WTC11 (cell line): Measurements from ENCODE around the gene CDIP1. TPM values are rescaled to one million over a fixed set of nuclear protein-coding genes. Genes with fewer than 3 reads are reported as not detected.
A peak's percentile ranks its signal among the peaks of the same experiment; 100 is the strongest.

Experiments
- ATAC-seq: fragments of 200-7000 bp; cut with Tn5 transposase; 2 replicates; pipeline ENCODE4 v1.10.0; 2021; ENCODE audit warnings: mild to moderate bottlenecking, moderate library complexity
- CTCF ChIA-PET: fragments of 300-600 bp; sonication (Branson Sonifier 250); formaldehyde crosslinking; loops from one replicate; lab custom pipeline; 2021; ENCODE audit warnings: antibody characterized with exemption; lab: Charles Lee
- POLR2A ChIA-PET: fragments of 350-600 bp; sonication (Branson Sonifier 250); formaldehyde crosslinking; loops from one replicate; lab custom pipeline; 2021; ENCODE audit warnings: antibody characterized with exemption; lab: Charles Lee
- DNase-seq: peaks from one replicate; pipeline ENCODE4 v3.0.0; 2021; ENCODE audit warnings: low spot score
- H3K27ac Mint-ChIP-seq: 2 replicates; pipeline ENCODE4 v1.8.0; 2021; ENCODE audit warnings: mixed read lengths
- H3K27me3 Mint-ChIP-seq: 2 replicates; pipeline ENCODE4 v1.8.0; 2021; ENCODE audit warnings: low read depth, mild to moderate bottlenecking, moderate library complexity, mixed read lengths
- H3K36me3 Mint-ChIP-seq: 2 replicates; pipeline ENCODE4 v1.8.0; 2021; ENCODE audit warnings: mixed read lengths
- H3K4me1 Mint-ChIP-seq: 2 replicates; pipeline ENCODE4 v1.8.0; 2022; ENCODE audit warnings: mixed read lengths
- H3K4me3 Mint-ChIP-seq: 2 replicates; pipeline ENCODE4 v1.8.0; 2021; ENCODE audit warnings: mild to moderate bottlenecking, moderate library complexity, mixed read lengths
- H3K9me3 Mint-ChIP-seq: 2 replicates; pipeline ENCODE4 v1.8.0; 2021; ENCODE audit warnings: mixed read lengths
- AFF4 ChIP-seq: sonication (generic); formaldehyde crosslinking; IDR thresholded peaks from 2 replicates; pipeline ENCODE4 v1.8.1; 2023; ENCODE audit warnings: mild to moderate bottlenecking, missing genetic modification reagents, borderline replicate concordance
- ATF1 ChIP-seq: sonication (generic); formaldehyde crosslinking; IDR thresholded peaks from 2 replicates; pipeline ENCODE4 v1.8.1; 2023; ENCODE audit warnings: mild to moderate bottlenecking, moderate library complexity, missing genetic modification reagents
- EMX1 ChIP-seq: fragments of 250-450 bp; sonication (Bioruptor Pico); IDR thresholded peaks from 2 replicates; pipeline ENCODE4 v1.8.0; 2021; ENCODE audit warnings: mild to moderate bottlenecking
- FOXJ3 ChIP-seq: sonication (generic); formaldehyde crosslinking; IDR thresholded peaks from 2 replicates; pipeline ENCODE4 v1.9.0; 2021; ENCODE audit warnings: missing genetic modification reagents, mild to moderate bottlenecking, borderline replicate concordance
- FOXK1 ChIP-seq: sonication (generic); formaldehyde crosslinking; IDR thresholded peaks from 2 replicates; pipeline ENCODE4 v1.8.0; 2022; ENCODE audit warnings: mild to moderate bottlenecking, moderate library complexity, missing genetic modification reagents
- GTF2I ChIP-seq: fragments of 250-450 bp; sonication (Bioruptor Pico); conservative IDR thresholded peaks from 2 replicates; pipeline ENCODE4 v1.4.0; 2021; ENCODE audit warnings: mild to moderate bottlenecking
- IRF1 ChIP-seq: sonication (generic); formaldehyde crosslinking; IDR thresholded peaks from 2 replicates; pipeline ENCODE4 v1.8.0; 2023; ENCODE audit warnings: missing genetic modification reagents
- JUN ChIP-seq: sonication (generic); formaldehyde crosslinking; IDR thresholded peaks from 2 replicates; pipeline ENCODE4 v1.8.0; 2023; ENCODE audit warnings: mild to moderate bottlenecking, missing genetic modification reagents
- MXD4 ChIP-seq: fragments of 250-450 bp; sonication (Bioruptor Pico); IDR thresholded peaks from 2 replicates; pipeline ENCODE4 v1.8.0; 2021; ENCODE audit warnings: mild to moderate bottlenecking, moderate library complexity, borderline replicate concordance
- SMAD3 ChIP-seq: sonication (generic); formaldehyde crosslinking; IDR thresholded peaks from 2 replicates; pipeline ENCODE4 v1.8.0; 2022; ENCODE audit warnings: missing genetic modification reagents, mild to moderate bottlenecking, borderline replicate concordance
- ZMAT4 ChIP-seq: fragments of 250-450 bp; sonication (Bioruptor Pico); IDR thresholded peaks from 2 replicates; pipeline ENCODE4 v1.9.0; 2021; ENCODE audit warnings: mild to moderate bottlenecking
- ZNF121 ChIP-seq: sonication (generic); formaldehyde crosslinking; IDR thresholded peaks from 2 replicates; pipeline ENCODE4 v1.8.0; 2023; ENCODE audit warnings: missing genetic modification reagents
- ZNF532 ChIP-seq: fragments of 250-450 bp; sonication (Bioruptor Pico); IDR thresholded peaks from 2 replicates; pipeline ENCODE4 v1.9.0; 2021; ENCODE audit warnings: mild to moderate bottlenecking, borderline replicate concordance
- total RNA-seq: library from RNA; stranded (reverse); gene quantifications from 3 replicates; pipeline ENCODE4 v1.2.3, GENCODE V29; 2021
- TF ChIP-seq, protein P1 (sequence below): fragments of 250-450 bp; sonication (Bioruptor Pico); IDR thresholded peaks from 2 replicates; pipeline ENCODE4 v1.9.0; 2021; ENCODE audit warnings: mild to moderate bottlenecking
- TF ChIP-seq, protein P2 (sequence below): fragments of 250-450 bp; sonication (Bioruptor Pico); conservative IDR thresholded peaks from 2 replicates; pipeline ENCODE4 v1.9.0; 2021; ENCODE audit warnings: mild to moderate bottlenecking
- TF ChIP-seq, protein P3 (sequence below): sonication (generic); formaldehyde crosslinking; IDR thresholded peaks from 2 replicates; pipeline ENCODE4 v1.8.0; 2022; ENCODE audit warnings: mild to moderate bottlenecking, missing genetic modification reagents

The CDIP1 gene
- total RNA-seq, 1 experiment from 2014 or later: 68.9 TPM

DNA sequence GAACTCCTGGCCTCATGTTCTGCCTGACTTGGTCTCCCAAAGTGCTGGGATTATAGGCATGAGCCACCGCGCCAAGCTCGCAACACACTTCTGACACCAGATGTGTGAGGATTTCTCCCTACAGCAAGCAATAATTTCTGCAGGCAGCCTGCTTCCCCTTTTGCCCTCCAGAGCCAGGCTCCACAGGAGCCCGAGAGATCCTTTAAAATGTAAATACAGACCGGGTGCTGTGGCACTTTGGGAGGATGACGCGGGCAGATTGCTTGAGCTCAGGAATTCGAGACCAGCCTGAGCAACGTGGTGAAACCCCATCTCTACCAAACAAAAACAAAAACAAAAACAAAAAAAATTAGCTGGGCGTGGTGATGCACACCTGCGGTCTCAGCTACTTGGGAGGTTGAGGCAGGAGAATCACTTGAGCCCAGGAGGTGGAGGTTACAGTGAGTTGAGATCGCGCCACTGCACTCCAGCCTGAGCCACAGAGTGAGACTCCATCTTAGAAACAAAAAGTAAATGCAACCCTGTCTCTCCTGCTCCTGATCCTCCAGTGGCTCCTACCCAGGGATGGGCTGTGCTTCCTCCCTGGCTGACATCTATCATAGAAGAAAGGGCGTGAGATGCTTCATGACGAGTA, 32.2 kb upstream of the CDIP1 start (continued):
- 0 out of 2 replicates have a peak, but pooled peaks have one; percentile 26 for TF ChIP-seq ZNF532 (CRISPR knock-in tag)
- TF ChIP-seq GTF2I: no peak

DNA sequence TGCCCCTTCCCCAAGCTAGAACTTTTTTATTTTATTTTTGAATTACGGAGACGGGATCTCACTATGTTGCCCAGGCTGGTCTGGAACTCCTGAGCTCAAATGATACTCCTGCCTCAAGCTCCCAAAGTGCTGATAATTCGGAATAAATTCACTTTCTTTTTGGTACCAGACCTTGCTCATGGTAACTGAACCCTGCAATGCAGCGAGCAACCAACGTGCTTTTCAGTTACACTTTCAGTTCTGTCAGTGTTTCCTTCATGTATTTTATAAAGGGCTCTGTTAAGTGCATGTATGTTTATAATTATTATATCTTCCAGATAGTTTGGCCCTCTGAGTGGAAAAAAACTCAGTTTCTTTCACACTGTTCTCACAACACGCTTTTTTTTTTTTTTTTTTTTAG, 31.5 kb upstream of the CDIP1 start:
- DNase-seq (no peak), ATAC-seq (no peak)
- ChIA-PET POLR2A (interaction anchor here (0.6 to 1.4 kb wide), 2 partner anchors 42 to 46 kb away, joined by 6 to 7 read pairs; no protein-coding TSS in a partner anchor), CTCF (interaction anchor here (1.0 to 3.0 kb wide), 11 partner anchors 16 to 165 kb away, joined by 3 to 19 read pairs (median 6); partner anchors contain the start of gene MGRN1)
- peak; percentile 36; the same call in 1 of the 2 replicates for TF ChIP-seq ZNF121
- TF ChIP-seq IRF1 (CRISPR knock-in tag): no peak
- TF ChIP-seq SMAD3 (CRISPR knock-in tag): no peak
- peak overlapping the region; percentile 98 for H3K27ac Mint-ChIP-seq
- H3K4me3 Mint-ChIP-seq: peak overlapping the region; percentile 56
- no peaks in the 10 kb centered on the region for H3K36me3 Mint-ChIP-seq
- H3K4me1 Mint-ChIP-seq: peaks cover 35% of the 10 kb centered on the region
- no peaks in the 10 kb centered on the region for H3K9me3 Mint-ChIP-seq
- peaks cover 27% of the 10 kb centered on the region for H3K27me3 Mint-ChIP-seq

- no peak for DNase-seq
- POLR2A ChIA-PET: no interaction called here
- Mint-ChIP-seq H3K27ac (no peak overlapping the region), H3K27me3 (peaks cover 22% of the 10 kb centered on the region), H3K36me3 (no peaks in the 10 kb centered on the region), H3K4me3 (no peak overlapping the region), H3K4me1 (peaks cover 28% of the 10 kb centered on the region), H3K9me3 (no peaks in the 10 kb centered on the region)
- ATAC-seq: no peak
- CTCF ChIA-PET: interaction anchor here (0.7 kb wide), 1 partner anchor 15 kb away, joined by 3 read pairs; no protein-coding TSS in a partner anchor
- TF ChIP-seq FOXJ3 (CRISPR knock-in tag) (no peak), FOXK1 (CRISPR knock-in tag) (no peak), EMX1 (CRISPR knock-in tag) (no peak), ATF1 (CRISPR knock-in tag) (no peak), MXD4 (no peak), AFF4 (CRISPR knock-in tag) (no peak), JUN (CRISPR knock-in tag) (no peak), ZMAT4 (CRISPR knock-in tag) (no peak)
- TF ChIP-seq, protein P1, sequence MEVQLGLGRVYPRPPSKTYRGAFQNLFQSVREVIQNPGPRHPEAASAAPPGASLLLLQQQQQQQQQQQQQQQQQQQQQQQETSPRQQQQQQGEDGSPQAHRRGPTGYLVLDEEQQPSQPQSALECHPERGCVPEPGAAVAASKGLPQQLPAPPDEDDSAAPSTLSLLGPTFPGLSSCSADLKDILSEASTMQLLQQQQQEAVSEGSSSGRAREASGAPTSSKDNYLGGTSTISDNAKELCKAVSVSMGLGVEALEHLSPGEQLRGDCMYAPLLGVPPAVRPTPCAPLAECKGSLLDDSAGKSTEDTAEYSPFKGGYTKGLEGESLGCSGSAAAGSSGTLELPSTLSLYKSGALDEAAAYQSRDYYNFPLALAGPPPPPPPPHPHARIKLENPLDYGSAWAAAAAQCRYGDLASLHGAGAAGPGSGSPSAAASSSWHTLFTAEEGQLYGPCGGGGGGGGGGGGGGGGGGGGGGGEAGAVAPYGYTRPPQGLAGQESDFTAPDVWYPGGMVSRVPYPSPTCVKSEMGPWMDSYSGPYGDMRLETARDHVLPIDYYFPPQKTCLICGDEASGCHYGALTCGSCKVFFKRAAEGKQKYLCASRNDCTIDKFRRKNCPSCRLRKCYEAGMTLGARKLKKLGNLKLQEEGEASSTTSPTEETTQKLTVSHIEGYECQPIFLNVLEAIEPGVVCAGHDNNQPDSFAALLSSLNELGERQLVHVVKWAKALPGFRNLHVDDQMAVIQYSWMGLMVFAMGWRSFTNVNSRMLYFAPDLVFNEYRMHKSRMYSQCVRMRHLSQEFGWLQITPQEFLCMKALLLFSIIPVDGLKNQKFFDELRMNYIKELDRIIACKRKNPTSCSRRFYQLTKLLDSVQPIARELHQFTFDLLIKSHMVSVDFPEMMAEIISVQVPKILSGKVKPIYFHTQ (CRISPR knock-in tag): no peak
- TF ChIP-seq, protein P2, sequence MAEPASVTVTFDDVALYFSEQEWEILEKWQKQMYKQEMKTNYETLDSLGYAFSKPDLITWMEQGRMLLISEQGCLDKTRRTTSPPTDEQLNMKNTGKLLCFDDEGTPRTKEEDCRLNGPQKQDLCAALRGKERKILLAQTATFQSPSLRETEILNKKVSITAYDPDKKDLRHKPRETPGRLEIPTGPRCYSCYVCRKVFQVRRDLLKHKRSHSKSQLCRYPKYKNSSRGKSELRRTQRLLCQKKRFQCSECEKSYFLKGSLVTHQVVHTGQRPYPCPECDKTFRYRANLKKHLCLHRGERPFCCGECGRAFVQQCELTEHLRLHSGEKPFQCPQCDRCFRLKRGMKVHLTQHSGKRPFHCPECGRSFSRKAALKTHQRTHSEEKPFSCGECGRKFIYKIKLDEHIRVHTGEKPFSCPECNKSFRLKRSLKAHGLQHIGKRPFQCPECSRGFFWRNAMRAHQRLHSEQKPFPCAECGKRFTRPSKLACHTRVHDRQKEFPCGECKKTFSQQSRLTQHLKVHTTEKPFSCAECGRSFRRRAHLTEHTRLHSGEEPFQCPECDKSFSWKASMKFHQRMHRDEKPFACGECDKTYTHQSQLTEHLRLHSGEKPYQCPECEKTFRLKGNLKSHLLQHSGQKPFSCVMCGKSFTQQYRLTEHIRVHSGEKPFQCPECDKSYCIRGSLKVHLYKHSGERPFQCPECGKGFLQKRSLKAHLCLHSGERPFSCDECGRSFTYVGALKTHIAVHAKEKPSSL: no peak
- TF ChIP-seq, protein P3, sequence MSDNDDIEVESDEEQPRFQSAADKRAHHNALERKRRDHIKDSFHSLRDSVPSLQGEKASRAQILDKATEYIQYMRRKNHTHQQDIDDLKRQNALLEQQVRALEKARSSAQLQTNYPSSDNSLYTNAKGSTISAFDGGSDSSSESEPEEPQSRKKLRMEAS (CRISPR knock-in tag): no peak
Measured at GRCh38 chr16:4566144-4566543, 27.6 kb upstream of the CDIP1 start.
